DMS53 treated with DMSO at 0.1 percent for 48 hours (cell line): Measurements from ENCODE around the gene PIEZO2.

Experiments
- DNase-seq: peaks from one replicate; lab custom pipeline; 2025; ENCODE audit not compliant: unreplicated experiment; lab: John Stamatoyannopoulos, UW

Gene PIEZO2

DNA sequence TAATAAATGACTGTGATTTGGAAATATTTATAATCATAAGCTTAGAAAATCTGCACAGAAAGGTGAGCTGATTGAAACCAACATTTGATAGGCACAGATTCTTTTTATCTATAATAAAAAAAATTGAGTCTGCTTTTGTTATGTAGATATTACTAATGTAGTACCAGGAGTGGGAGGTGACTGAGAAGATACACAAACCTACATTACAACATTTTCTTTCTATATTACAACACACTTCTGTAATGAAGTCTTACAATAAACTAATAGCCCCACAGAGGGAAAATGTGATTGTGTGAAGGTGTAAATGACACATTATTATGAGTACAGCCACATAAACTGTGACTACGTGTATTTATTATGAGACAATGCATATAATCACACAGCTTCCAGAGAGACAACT is 241.6 kb downstream of the PIEZO2 start:
- no peak for DNase-seq

GRCh38 chr18:10901329-10901728 is 248.0 kb downstream of the PIEZO2 start:
- DNase-seq, result no peak

GRCh38 chr18:10900435-10900834 is 248.9 kb downstream of the PIEZO2 start:
- no peak for DNase-seq

DNA sequence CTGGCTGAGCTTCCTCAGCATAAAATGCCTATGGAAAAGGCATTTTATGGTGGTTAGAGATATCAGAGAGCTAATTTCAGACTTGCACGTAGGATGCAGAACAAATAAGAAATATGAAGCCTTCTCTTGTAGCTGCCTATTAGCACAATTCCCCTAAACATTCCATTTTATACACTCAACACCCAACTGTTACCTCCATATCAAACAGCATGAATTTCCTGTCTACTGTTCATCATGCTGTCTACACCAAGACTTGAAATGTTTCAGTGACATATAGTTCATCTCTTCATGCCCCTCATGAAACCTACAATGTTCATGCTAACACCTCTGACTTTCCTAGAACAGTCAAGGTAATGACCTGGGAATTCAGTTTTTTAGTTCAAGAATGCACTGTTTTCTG is 249.9 kb downstream of the PIEZO2 start:
- no peak for DNase-seq

GRCh38 chr18:10898417-10898974 is 250.9 kb downstream of the PIEZO2 start:
- no peak for DNase-seq

- no peak for DNase-seq
Measured at GRCh38 chr18:10896851-10897250, 252.5 kb downstream of the PIEZO2 start.

GRCh38 chr18:10895976-10896375 is 253.4 kb downstream of the PIEZO2 start:
- no peak for DNase-seq

DNA sequence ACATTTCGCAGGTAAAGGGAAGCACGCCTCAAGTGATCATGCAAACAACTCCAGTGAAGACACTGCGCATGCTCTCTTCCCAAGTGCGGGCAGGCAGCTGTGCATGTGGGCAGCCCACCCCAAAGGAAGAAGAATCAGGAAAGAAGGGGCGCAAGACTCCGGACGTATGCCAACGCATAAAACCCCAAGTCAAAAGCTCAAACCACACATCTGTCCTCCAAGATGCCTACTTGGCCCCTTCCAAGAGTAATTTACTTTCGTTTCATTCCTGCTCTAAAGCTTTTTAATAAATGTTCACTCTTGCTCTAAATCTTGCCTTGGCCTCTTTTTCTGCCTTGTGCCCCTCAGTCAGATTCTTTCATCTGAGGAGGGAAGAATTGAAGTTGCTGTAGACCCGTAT is 254.9 kb downstream of the PIEZO2 start:
- no peak for DNase-seq

DNA sequence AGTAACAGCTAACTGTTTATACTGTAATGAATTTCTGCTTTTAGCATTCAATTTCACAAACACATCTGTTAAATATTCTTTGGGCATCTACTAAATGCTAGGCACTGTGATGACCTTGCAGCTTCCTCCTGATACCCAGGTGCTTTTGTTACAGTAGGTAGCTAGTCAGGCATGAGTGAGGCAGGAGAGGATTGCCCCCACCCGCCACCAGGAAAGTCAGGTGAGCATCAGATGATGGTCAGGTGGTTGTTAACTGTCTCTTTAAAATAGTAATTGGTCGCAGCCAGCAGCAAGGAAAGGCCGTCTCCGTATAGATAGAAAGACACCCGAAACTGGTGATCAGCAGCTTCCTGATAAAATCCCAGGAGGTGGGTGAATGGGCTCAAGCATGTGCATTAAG is 255.6 kb downstream of the PIEZO2 start:
- no peak for DNase-seq

DNA sequence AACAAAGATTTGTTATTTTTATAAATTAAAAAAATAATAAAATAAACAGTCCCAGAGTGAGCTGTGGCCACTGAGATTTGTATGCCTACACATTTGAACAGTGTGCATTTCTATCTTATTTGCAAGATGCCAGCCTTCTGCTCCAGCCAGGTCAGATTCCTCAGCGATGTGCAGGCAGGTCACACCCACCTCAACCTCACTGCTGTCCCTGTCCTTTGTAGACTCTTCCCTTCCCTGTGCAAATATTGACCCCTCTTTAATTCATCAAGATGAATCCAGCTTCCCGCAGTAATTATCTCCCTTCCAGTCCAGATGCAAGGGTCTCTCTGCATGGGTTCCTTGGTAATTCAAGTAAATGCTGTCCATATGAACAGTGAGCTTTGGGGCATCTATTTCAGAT is 256.2 kb downstream of the PIEZO2 start:
- no peak for DNase-seq

GRCh38 chr18:10892786-10893185 is 256.6 kb downstream of the PIEZO2 start:
- DNase-seq, result no peak

DNA sequence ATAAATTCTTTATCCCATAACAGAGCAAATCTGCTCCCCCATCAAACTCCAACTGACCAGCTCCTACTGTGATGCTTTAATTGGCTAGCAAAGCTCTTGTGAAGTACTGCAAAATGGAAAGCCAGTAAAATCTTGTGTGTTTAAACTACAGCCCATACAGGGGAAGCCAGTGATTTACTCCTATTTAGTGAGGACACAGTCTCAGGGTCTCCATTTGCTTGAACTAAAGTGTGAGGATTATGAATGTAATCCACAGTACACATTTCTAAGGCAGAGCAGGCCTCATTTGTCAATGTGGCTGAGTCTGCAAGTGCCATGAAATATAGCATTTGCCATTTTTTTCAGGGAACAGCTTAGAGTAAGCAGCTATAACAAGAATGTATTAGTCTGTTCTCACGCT is 259.3 kb downstream of the PIEZO2 start:
- DNase-seq, result no peak

- no peak for DNase-seq
Measured at GRCh38 chr18:10878703-10879102, 270.7 kb downstream of the PIEZO2 start.

DNA sequence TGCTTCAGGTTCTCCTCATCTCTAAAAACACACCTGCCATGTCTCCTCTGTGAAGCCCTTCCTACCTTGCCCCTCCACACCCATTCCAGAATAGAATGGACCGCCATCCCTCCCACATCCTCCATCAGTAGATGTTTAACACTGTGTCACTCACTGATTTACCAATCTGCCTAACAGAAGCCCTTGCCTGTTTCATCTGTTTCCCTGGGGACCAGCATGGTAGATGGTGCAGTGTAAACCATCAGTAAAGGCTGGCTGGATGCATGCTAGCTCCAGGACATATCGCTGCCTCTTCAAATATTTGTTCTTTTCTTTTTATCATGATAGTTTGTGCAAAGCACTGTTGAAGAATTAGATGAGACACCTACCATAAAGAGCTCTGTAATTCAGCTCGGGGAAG is 271.4 kb downstream of the PIEZO2 start:
- DNase-seq, result no peak

- no peak for DNase-seq
Measured at GRCh38 chr18:10875811-10876210, 273.6 kb downstream of the PIEZO2 start.

DNA sequence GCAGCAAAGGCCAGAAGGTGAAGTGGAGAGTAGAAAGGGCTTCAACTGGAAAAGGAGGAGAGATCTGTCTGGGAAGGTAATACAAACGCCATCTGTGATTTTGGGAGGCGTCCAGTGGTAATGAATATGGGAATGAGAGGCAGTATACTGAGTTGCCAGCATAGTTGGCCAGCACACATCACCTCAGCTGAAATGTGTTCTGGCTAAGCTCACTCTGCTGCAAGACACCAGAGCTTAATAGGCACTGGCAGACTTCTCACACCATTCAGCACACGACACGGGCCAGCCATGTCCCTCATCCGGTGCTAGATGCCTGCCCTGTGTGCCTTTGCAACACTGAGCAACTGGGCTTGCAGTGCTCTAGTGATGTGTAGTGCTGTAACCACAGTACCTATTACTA is 277.1 kb downstream of the PIEZO2 start:
- DNase-seq, result no peak

DNA sequence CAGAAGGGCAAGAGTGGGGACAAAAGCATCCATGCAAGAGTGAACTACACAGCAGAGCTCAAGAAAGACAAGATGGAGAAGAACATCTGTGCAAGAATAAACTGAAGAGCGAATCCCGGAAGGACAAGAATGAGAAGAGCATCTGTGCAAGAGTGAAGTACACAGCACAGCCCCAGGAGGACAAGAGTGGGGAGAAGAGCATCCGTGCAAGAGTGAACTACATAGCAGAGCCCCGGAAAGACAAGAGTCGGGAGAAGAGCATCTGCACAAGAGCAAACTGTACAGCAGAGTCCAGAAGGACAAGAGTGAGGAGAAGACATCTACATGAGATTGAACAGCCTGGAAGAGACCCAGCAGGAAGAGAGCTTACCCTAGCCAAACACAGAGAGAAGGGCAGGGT is 284.6 kb downstream of the PIEZO2 start:
- DNase-seq, result no peak

DNA sequence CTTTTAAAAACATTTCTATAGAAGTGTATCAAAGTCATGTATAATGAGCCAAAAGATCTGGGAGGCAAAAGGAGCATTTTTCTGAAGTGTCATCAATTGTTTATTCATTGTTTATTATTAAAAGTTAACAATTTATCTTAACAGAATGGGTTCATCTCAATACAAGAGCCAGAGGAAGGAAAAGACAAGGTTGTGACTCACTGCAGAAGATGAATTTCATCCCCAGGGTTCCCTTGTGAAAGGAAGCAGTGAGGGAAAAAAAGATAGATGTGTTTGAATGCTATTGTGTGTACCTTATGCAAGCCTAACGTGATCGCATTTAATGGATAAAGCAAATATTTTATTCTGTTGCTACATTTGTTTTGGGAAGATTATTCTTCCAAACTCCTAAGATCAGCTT is 286.3 kb downstream of the PIEZO2 start:
- DNase-seq, result no peak

GRCh38 chr18:10860928-10861327 is 288.4 kb downstream of the PIEZO2 start:
- DNase-seq, result no peak

- DNase-seq, result no peak
Measured at GRCh38 chr18:10860382-10860781, 289.0 kb downstream of the PIEZO2 start.

- no peak for DNase-seq
Measured at GRCh38 chr18:10858477-10858876, 290.9 kb downstream of the PIEZO2 start.

GRCh38 chr18:10856132-10856531 is 293.2 kb downstream of the PIEZO2 start:
- DNase-seq, result no peak

- no peak for DNase-seq
Measured at GRCh38 chr18:10852385-10853303, 296.7 kb downstream of the PIEZO2 start.
